Measurements from ENCODE around the gene PLD6. TPM values are rescaled to one million over a fixed set of nuclear protein-coding genes. Genes with fewer than 3 reads are reported as not detected.
"Not testable (repeated sequence)": the region's sequence is repeated elsewhere in the genome, so short reads cannot be mapped to it uniquely, and the experiment has no call there.

Gene PLD6, protein sequence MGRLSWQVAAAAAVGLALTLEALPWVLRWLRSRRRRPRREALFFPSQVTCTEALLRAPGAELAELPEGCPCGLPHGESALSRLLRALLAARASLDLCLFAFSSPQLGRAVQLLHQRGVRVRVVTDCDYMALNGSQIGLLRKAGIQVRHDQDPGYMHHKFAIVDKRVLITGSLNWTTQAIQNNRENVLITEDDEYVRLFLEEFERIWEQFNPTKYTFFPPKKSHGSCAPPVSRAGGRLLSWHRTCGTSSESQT
- total RNA-seq (2014; rRNA removed; shearing (Covaris generic)): 26.0 and 26.2 TPM in 2 replicates

DNA sequence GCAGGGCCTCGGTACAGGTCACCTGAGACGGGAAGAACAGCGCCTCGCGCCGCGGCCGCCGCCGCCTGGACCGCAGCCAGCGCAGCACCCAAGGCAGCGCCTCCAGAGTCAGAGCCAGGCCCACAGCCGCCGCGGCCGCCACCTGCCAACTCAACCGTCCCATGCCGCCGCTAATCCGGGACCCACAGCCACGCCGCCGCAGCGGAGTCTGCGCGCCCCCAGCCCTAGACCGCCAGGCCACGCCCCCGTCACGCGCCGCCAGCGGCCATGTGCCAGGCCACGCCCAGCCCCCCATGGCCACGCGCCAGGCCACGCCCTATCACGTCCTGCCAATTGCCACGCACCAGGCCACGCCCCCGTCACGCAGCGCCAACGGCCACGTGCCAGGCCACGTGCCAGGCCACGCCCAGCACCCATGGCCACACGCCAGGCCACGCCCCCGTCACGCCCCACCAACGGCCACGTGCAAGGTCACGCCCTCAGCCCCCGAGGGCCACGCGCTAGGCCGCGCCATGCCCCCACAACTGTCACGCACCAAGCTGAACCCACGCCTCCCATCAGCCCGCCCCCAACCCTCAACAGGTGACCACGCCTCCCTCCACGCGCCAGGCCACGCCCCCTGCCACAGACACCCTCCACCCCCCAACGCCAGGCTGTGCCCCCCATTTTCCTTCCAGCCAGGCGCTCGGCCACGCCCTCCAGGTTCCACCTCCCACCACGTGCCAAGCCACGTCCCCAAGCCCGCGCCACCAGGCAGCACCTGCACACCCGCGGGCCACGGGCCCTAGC, at the start of gene PLD6:
Gene PLD6, minus strand, starts transcription at position 210 of the 789 bp plus-strand sequence. Its CDS starts 47 bp downstream, at position 163.
- Histone ChIP-seq H3K4me1 (peaks cover 7% of the 10 kb centered on the region), H3K36me3 (peaks cover 16% of the 10 kb centered on the region), H3K9me3 (replicated peaks) (no peaks in the 10 kb centered on the region), H3K27ac (peak within 1 kb of the TSS; percentile 17), H3K4me3 (peak within 1 kb of the TSS; percentile 64), H3K27me3 (no peaks in the 10 kb centered on the region)
- peak; percentile 99 to 100 for DNase-seq

DNA sequence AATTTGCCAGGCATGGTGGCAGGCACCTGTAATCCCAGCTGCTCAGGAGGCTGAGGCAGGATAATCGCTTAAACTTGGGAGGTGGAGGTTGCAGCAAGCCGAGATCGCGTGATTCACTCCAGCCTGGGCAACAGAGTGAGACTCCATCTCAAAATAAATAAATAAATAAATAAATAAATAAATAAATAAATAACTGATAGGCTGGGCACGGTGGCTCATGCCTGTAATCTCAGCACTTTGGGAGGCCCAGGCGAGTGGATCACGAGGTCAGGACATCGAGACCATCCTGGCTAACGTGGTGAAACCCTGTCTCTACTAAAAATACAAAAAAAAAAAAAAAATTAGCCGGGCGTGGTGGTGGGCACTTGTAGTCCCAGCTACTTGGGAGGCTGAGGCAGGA, 49.6 kb upstream of the PLD6 start:
- not testable (repeated sequence) for H3K27ac ChIP-seq; H3K9me3 ChIP-seq (replicated peaks); H3K4me3 ChIP-seq; H3K27me3 ChIP-seq; DNase-seq; H3K4me1 ChIP-seq
- peaks cover 91% of the 10 kb centered on the region for H3K36me3 ChIP-seq

DNA sequence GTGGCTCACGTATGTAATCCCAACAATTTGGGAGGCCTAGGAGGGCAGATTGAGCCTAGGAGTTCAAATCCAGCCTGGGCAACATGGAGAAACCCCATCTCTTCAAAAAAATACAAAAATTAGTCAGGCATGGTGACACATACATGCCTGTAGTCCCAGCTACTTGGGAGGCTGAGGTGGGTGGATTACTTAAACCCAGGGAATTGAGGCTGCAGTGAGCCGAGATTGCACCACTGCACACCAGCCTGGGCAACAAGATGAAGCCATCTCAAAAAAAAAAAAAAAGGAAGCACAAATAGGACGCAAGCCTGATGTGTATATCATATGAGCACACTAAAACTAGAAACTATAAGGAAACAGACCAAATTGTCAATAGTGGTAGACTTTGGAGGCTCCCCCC, 47.9 kb upstream of the PLD6 start:
- no peaks in the 10 kb centered on the region for H3K9me3 ChIP-seq (replicated peaks)
- no peak overlapping the region for H3K27ac ChIP-seq
- no peaks in the 10 kb centered on the region for H3K27me3 ChIP-seq
- H3K4me3 ChIP-seq: no peak overlapping the region
- peaks cover 91% of the 10 kb centered on the region for H3K36me3 ChIP-seq
- DNase-seq: no peak
- no peaks in the 10 kb centered on the region for H3K4me1 ChIP-seq

DNA sequence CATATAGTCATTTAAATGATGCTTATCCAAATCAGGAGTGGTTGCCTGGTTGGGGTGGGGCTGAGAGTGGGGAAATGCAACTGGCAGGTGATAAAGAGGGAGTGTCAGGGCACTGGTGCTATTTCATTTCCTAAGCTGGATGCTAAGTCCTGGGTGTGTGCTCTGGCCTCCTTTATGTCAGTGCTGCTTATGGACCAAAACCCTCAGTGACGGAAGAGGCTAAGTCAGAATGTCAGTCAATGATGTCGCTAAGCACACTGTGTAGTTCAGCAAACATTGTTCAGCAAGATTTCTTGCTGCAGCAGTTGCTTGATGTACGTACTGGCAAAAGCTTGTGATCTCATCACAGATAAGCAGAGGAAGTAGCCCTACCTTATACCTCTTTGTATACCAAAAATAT, 47.3 kb upstream of the PLD6 start:
- H3K27me3 ChIP-seq: no peaks in the 10 kb centered on the region
- H3K9me3 ChIP-seq (replicated peaks): no peaks in the 10 kb centered on the region
- DNase-seq: no peak
- H3K36me3 ChIP-seq: peaks cover 91% of the 10 kb centered on the region
- H3K27ac ChIP-seq: no peak overlapping the region
- H3K4me1 ChIP-seq: no peaks in the 10 kb centered on the region
- H3K4me3 ChIP-seq: no peak overlapping the region

DNA sequence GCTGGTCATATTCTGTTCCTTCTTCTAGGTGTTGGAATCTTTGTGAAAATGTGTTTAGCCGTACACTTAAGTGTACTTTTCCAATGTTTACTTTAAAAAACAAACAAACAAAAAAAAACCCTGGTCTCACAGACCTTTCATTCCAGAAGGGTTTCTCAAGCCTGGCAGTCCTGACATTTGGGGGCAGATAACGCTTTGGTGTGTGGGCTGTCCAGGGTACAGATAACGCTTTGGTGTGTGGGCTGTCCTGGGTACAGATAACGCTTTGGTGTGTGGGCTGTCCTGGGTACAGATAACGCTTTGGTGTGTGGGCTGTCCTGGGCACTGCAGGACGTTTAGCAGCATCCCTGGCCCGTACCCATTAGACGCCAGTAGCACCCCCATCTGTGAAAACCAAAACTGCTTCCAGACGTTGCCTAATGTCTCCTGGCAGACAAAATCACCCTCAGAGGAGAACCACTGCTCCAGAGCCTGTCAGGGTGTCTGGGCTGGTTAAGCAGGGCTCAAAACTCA, 46.1 kb upstream of the PLD6 start:
- Histone ChIP-seq H3K27me3 (no peaks in the 10 kb centered on the region), H3K4me1 (no peaks in the 10 kb centered on the region), H3K36me3 (peaks cover 93% of the 10 kb centered on the region), H3K9me3 (replicated peaks) (no peaks in the 10 kb centered on the region), H3K4me3 (no peak overlapping the region), H3K27ac (no peak overlapping the region)
- no peak for DNase-seq

DNA sequence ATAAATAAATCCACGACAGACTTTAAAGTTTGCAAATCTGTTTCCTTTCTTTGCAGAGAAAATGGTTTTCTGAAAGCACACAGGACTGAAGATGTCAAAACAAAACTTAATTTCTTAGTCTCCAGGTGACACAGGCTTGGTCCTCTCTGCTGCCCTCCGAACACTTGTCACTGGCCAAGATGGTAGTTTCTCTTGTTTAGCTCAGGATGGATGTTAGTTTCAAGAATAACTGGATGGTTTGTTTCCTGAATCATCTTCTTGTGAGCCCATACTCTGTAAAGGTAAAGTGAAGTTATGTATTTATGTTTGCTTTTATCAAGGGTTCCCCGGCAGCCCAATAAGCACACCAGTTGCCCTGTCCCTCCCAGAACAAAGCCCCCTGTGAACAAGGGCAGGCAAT, 40.7 kb upstream of the PLD6 start:
- no peak for DNase-seq
- Histone ChIP-seq H3K4me3 (no peak overlapping the region), H3K36me3 (peaks cover 60% of the 10 kb centered on the region), H3K9me3 (replicated peaks) (no peaks in the 10 kb centered on the region), H3K27me3 (no peaks in the 10 kb centered on the region), H3K4me1 (no peaks in the 10 kb centered on the region), H3K27ac (no peak overlapping the region)

DNA sequence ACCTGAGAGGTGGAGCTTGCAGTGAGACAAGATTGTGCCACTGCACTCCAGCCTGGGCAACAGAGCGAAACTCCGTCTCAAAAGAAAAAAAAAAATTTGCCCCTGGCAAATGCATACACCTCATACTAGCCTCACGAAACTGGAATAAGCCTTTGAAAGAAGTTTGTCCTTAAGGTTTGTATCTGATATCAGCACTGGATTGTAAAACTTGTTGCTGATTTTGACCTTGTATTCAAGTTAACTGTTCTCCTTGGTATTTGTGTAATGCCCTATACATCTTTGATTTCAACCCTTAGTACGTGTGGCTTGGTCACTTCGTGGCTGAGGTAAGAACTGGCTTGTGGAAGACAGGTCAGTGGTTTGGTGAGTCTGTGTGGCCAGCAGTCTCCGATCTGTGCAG, 37.0 kb upstream of the PLD6 start:
- no peak overlapping the region for H3K4me3 ChIP-seq
- DNase-seq: no peak

DNA sequence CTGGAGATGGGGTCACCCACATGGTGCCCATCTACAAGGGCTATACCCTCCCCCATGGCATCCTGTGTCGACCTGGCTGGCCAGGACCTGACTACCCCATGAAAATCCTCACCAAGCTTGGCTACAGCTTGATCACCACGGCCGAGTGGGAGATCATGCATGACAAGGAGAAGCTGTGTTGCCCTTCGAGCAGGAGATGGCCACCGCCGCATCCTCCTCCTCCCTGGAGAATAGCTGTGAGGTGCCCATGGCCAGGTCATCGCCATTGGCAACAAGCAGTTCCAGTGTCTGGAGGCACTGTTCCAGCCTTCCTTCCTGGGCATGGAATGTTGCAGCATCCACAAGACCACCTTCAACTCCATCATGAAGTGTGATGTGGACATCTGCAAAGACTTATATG, 36.1 kb upstream of the PLD6 start:
- Histone ChIP-seq H3K9me3 (replicated peaks) (no peaks in the 10 kb centered on the region), H3K4me1 (no peaks in the 10 kb centered on the region), H3K27ac (no peak overlapping the region), H3K27me3 (no peaks in the 10 kb centered on the region), H3K4me3 (no peak overlapping the region), H3K36me3 (peaks cover 16% of the 10 kb centered on the region)
- no peak for DNase-seq

More for the DNA sequence above, 37.0 kb upstream of the PLD6 start:
- peaks cover 25% of the 10 kb centered on the region for H3K36me3 ChIP-seq
- H3K27ac ChIP-seq: no peak overlapping the region
- H3K4me1 ChIP-seq: no peaks in the 10 kb centered on the region
- no peaks in the 10 kb centered on the region for H3K27me3 ChIP-seq
- no peaks in the 10 kb centered on the region for H3K9me3 ChIP-seq (replicated peaks)

DNA sequence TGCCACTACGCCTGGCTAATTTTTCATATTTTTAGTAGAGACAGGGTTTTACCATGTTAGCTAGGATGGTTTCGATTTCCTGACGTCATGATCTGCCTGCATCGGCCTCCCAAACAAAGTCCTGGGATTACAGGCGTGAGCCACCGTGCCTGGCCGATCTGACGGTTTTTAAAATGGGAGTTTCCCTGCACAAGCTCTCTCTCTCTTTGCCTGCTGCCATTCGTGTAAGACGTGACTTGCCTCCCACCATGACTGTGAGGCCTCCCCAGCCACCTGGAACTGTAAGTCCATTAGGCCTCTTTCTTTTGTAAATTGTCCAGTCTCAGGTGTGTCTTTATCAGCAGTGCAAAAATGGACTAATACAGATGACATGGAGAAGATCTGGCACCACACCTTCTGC, 35.5 kb upstream of the PLD6 start:
- H3K4me3 ChIP-seq: no peak overlapping the region
- no peak for DNase-seq

DNA sequence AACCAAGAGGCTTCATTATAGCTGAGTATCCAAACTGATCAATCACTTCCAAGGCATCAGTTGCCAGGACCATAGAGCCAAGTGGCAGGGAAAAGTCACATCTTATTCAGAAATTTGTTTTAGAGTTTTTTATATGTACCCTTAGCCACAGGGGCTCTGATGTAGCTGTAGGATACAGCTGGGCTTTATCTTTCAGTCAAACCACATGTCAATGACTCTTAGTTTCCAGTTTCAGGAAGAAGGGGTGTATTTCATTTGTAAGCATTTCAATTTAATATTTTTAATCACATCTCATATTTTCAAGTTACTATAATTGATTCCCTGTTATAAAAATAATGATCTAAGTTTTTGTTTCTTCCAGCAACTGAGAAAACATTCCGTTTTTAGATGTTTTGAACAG, 33.7 kb upstream of the PLD6 start:
- Histone ChIP-seq H3K27ac (no peak overlapping the region), H3K9me3 (replicated peaks) (no peaks in the 10 kb centered on the region), H3K4me1 (peaks cover under 1% of the 10 kb centered on the region; the same call in 1 of the 2 replicates), H3K27me3 (no peaks in the 10 kb centered on the region), H3K4me3 (no peak overlapping the region), H3K36me3 (no peaks in the 10 kb centered on the region)
- DNase-seq: no peak

More for the DNA sequence above, 35.5 kb upstream of the PLD6 start:
- Histone ChIP-seq H3K4me1 (no peaks in the 10 kb centered on the region), H3K27ac (no peak overlapping the region), H3K9me3 (replicated peaks) (no peaks in the 10 kb centered on the region), H3K36me3 (peaks cover 10% of the 10 kb centered on the region), H3K27me3 (no peaks in the 10 kb centered on the region)

DNA sequence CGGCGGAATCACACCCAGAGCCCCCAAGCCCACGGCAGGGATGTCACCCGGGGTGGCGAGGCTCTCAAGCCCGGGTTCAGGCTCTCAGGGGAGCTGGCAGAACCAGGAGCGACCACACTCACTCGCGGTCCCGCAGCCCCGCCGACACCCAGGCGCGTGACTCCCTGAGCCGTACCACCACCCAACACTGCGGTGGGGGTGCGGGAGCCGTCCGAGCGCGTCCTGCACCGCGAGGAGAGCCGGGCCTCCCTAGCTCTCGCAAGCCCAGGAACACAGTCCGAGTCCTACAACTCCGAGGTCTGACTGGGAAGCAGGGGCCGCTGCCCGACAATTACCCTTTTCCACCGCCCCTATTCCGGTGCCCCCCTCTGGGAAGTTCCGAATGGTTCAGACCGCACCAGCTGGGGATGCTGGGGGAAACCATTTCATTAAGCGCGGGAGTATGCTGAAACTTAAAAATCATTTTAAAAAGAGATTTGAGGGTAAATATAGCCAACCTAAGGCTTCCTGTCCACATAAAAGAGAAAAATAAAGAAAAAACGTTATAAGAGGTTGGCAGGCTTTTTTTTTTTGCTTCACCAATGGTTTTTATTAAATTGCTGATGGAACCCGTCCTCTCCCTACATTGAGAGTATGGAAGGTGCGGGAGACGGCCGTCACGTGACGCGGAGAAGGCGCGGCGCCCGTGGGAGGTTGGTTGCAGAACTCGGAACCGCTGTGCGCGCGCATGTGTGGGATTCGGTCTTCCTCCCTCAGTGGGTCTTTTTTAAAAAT, 31.1 kb upstream of the PLD6 start, which contains the start of gene FLCN:
Gene FLCN, minus strand, starts transcription at position 143 of the 774 bp plus-strand sequence. CDS start 9,031 bp downstream, outside the sequence.
- H3K9me3 ChIP-seq (replicated peaks): no peaks in the 10 kb centered on the region
- no peaks in the 10 kb centered on the region for H3K27me3 ChIP-seq

DNA sequence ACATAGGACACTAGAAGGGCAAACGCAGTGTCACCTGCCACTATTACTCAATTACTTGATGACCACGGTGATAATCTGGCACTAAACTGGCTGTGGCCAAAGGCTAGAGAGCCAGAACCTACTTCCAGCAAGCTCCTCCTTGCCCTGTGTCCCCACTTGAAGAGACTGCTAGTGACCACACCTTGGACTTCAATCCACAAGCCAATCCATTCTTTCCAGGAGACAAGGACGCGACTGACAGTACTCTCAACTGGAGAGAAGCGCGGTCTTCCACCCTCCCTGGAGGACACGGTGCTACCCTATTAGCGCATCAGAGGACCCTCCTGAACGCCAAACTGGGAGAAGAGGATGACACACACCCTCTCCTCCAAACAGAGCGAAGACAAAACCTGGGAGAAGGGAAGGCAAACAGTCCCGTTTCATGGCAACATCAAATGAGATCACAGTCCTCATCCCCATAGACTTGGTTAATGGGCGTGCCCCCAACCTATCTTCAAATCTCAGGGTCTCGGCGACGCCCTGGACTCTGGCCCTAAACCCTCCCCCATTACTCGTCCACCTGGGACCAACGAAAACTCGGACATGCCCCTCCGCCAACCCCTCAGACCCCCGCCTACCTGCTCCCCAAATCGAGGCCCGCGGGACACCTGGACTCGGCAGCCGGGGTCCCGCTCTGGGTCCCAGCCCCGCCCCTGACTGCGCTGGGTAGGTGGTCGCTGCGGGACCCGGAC, 30.3 kb upstream of the PLD6 start:
- Histone ChIP-seq H3K4me1 (peaks cover 17% of the 10 kb centered on the region), H3K4me3 (peak overlapping the region; percentile 96), H3K27me3 (no peaks in the 10 kb centered on the region), H3K27ac (peak overlapping the region; percentile 100), H3K9me3 (replicated peaks) (no peaks in the 10 kb centered on the region), H3K36me3 (peaks cover 16% of the 10 kb centered on the region)
- DNase-seq: peak; percentile 72 to 81

More for the DNA sequence above, 31.1 kb upstream of the PLD6 start, which contains the start of gene FLCN:
- peaks cover 15% of the 10 kb centered on the region for H3K4me1 ChIP-seq
- DNase-seq: peak; percentile 94 to 98
- H3K27ac ChIP-seq: peak within 1 kb of the TSS; percentile 100
- H3K4me3 ChIP-seq: peak within 1 kb of the TSS; percentile 96
- peaks cover 8% of the 10 kb centered on the region for H3K36me3 ChIP-seq

DNA sequence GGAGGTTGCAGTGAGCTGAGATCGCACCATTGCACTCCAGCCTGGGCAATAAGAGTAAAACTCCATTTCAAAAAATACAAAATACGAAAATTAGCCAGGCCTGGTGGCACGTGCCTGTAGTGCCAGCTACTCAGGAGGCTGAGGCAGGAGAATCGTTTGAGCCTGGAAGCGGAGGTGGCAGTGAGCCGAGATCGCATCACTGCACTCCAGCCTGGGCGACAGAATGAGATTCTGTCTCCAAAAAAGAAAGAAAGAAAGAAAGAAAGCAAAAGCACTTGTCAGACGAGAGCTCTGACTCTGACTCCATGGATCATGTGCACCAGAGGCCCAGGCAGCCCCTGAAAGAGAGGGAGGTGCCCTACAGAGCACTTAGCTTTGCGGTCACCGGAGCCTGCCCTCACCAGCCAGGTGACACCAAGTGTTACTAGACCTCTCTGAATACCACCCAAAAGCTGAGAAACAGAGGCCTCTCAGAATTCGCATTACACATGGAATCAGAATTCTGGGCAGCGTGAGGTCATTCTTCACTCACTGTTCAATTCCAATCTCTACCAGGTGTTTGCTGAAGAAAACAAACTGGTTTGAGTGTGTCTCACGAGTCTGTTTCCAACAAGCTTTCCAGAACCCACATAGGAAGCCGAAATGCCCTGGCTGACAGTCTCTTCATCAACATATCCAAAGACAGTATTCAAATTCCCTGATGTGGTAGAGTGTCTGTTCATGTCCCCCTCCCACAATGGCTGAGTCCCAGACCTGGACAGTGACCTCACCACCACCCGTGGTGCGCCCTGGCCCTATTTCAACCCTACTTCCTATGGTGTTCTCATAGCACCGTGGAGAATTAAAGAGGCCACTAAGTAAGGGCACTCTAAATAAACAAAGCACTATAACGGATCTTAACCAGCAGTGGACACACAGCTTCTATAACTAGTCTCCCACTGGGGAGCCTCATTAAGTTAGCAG, 29.4 kb upstream of the PLD6 start:
- Histone ChIP-seq H3K4me1 (peaks cover 17% of the 10 kb centered on the region), H3K36me3 (peaks cover 25% of the 10 kb centered on the region), H3K9me3 (replicated peaks) (no peaks in the 10 kb centered on the region), H3K27ac (peak overlapping the region; percentile 100), H3K27me3 (no peaks in the 10 kb centered on the region), H3K4me3 (peak overlapping the region; percentile 96)
- peak; percentile 97 to 98 for DNase-seq
